ENCODE data around the gene PERM1.
"Not testable (repeated sequence)": the region's sequence is repeated elsewhere in the genome, so short reads cannot be mapped to it uniquely, and the experiment has no call there.

The PERM1 gene

DNA sequence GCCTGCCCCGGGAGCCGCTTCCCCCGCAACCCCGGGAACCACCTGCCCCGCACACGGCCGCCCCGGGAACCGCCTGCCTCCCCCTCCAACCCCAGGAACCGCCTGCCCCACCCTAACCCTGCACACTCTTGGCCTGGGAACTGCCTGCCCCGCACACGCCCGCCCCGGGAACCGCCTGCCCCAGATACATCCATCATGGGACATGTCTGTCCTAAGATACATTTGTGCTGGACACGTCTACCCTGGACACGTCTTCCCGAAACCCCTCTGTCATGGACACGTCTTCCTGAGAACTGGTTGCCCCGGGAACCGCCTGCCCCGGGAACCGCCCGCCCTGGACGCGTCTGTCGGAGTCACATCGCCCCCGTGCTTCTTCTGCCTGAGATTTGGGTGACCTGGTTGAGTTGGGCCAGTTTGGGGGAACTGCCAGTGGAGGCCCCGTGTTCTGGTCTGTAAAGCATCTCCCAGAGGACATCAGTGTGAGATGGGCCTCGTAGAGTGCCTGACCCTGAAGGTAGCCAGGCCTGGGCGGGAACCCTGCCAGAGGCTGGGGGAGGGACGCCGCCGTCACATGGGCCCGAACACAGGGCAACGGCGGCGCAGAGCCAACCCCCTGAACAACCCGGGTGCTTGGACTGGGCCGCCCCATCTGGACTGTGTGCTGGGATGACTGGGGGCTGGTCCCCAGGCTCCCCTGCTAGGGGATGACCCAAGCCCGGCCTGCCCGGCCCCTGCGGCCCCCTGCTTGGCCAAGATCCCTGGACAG lies 3.6 kb downstream of the PERM1 start:
- DNase-seq (ENCODE audit: low read depth) = no peak

- not testable (repeated sequence) for DNase-seq (ENCODE audit: low read depth)
Observed at GRCh38 chr1:976791-977190, 5.1 kb downstream of the PERM1 start.

DNA sequence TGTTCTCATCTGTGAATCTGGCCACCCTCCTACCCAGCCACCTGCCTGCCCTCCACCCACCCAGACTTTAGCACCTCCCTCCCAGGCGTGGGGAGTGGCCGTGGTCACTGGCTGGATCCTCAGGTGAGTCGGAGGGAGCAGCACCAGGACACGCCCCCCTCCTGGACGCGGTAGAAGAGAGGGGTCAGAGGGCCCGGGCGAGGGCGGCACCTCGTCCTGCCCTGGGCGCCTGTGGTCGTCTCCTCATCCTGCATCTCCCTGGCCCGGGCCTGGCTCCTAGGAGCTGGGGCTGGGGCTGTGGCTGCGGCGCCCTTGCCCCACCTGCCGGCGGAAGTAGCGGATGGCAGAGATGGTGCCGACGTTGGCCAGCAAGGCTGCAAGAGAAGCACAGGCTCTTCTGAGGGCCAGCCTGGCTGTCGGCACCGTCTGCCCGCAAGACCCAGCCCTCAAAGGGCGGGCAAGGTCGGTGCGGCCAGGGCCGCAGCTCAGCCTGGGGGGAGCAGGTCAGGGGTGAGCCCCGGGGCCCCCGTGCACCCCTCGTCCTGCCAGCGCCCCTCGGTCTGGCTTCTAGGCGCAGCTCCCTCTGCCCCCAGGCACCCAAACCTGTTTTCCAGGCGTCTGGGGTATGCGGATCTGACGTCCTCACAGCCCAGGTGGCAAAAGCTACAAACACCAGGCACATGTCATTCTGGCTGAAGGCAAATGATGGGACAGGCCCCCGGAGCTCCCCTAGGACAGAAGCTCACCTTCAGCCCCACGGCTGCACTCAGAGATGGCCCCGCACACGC lies 5.8 kb downstream of the PERM1 start:
- DNase-seq (ENCODE audit: low read depth) = peak; percentile 65

GRCh38 chr1:975365-975764 lies 6.5 kb downstream of the PERM1 start:
- DNase-seq (ENCODE audit: low read depth) = no peak

- DNase-seq (ENCODE audit: low read depth) = no peak
Observed at GRCh38 chr1:974687-975328, 7.1 kb downstream of the PERM1 start.

GRCh38 chr1:974293-974640 lies 7.6 kb downstream of the PERM1 start:
- no peak for DNase-seq (ENCODE audit: low read depth)

DNA sequence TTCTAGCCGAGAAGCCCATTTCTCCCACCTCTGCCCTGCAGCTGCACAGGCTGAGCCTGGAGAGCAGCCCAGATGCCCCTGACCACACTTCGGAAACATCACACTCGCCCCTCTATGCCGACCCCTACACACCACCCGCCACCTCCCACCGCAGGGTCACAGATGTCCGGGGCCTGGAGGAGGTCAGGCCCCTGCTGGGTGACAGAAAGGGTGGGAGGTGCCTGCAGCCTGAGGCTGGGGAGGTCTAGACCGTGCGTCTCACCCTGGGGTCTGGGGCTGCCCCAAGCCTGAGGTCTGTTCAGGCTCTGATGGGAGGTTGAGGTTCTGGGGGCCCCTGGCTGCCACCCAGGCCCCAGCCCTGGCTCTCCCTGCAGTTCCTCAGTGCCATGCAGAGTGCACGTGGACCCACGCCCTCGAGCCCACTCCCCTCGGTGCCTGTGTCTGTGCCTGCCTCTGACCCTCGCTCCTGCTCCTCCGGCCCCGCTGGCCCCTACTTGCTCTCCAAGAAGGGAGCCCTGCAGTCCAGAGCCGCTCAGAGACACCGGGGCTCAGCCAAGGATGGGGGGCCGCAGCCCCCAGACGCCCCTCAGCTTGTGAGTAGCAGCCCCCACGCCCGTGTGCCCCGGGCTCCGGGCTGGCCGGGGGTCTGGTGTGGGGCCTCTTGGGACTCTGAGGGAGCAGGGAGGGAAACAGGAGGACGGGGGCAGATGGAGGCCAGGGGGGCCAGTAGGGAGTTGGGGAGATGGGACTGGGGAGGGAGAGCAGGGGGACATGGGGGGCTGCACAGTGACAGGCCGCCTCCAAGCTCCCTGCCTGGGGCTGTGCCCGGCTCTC lies 8.2 kb downstream of the PERM1 start:
- DNase-seq (ENCODE audit: low read depth) = no peak

DNA sequence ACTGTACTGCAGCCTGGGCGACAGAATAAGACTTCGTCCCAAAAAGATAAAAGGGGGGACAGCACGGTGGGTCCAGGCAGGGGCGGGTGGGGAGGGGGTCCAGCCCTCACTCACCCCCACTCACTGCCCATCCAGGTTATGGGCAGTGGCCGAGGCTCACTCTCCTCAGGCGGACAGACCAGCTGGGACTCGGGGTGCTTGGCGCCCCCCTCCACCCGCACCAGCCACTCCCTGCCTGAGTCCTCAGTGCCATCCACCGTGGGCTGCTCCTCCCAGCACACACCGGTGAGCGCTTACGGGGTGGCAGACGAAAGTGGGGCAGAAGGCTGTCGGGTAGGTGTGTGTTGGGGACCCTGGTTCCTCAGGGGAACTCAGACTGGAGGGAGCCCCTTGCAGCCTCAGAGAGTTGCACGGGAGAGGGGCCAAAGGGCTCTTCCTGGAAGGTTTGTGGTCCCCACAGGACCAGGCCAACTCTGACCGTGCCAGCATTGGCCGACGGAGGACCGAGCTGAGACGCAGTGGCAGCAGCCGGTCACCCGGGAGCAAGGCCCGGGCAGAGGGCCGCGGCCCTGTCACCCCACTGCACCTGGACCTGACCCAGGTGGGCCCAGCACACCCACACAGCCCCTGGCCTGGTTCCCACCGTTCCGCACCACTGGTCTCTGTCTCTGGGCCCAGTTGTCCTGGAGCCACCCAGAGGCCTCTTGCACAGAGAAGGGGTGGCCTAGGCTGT lies 9.0 kb downstream of the PERM1 start:
- DNase-seq (ENCODE audit: low read depth) = no peak

- DNase-seq (ENCODE audit: low read depth) = no peak
Observed at GRCh38 chr1:971751-972506, 10.0 kb downstream of the PERM1 start.

GRCh38 chr1:970973-971730 lies 10.7 kb downstream of the PERM1 start:
- DNase-seq (ENCODE audit: low read depth) = no peak

DNA sequence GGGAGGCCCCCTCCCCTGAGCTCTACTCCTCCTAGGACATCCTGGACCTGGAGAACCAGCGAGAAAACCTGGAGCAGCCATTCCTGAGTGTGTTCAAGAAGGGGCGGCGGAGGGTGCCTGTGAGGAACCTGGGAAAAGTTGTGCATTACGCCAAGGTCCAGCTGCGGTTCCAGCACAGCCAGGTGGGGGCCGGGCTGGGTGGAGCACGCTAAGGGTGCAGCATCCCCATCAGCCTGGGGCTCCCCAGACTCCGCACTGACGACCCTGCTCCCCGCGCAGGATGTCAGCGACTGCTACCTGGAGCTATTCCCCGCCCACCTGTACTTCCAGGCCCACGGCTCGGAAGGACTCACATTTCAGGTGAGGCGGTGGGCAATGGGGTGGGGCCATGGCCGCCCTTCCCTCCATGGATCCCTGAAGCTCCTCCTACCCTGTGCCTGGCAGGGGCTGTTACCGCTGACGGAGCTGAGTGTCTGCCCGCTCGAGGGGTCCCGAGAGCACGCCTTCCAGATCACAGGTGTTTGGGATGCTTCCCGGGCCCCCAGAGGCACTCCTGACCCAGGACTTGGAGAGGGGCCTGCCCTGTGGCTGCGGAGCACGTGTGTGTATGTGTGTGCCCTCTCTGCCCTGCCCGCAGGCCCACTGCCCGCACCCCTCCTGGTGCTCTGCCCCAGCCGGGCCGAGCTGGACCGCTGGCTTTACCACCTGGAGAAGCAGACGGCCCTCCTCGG lies 11.5 kb downstream of the PERM1 start:
- DNase-seq (ENCODE audit: low read depth) = no peak

DNA sequence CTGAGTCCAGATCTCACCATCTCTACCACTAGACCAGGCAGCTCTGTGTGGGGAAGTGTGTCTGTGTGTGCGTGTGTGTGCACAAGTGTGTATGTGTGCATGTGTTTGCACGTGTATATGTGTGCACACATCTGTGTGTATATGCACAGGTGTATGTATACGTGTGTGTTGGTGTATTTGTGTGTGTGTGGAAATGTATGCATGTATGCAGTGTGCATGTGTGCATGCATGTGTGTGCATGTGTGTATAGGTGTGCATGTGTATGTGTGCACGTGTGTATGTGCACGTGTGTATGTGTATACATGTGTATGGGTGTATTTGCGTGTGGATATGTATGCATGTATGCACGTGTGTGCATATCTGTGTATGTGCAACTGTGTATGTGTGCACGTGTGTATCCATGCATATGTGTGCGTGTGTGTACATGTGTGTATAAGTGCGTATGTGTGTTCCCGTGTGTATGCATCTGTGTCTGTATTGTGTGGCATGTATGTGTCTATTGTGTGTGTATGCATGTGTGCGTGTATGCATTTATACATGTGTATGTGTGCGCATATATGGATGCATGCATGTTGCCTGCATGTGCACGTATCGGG lies 12.5 kb downstream of the PERM1 start:
- DNase-seq (ENCODE audit: low read depth) = no peak

DNA sequence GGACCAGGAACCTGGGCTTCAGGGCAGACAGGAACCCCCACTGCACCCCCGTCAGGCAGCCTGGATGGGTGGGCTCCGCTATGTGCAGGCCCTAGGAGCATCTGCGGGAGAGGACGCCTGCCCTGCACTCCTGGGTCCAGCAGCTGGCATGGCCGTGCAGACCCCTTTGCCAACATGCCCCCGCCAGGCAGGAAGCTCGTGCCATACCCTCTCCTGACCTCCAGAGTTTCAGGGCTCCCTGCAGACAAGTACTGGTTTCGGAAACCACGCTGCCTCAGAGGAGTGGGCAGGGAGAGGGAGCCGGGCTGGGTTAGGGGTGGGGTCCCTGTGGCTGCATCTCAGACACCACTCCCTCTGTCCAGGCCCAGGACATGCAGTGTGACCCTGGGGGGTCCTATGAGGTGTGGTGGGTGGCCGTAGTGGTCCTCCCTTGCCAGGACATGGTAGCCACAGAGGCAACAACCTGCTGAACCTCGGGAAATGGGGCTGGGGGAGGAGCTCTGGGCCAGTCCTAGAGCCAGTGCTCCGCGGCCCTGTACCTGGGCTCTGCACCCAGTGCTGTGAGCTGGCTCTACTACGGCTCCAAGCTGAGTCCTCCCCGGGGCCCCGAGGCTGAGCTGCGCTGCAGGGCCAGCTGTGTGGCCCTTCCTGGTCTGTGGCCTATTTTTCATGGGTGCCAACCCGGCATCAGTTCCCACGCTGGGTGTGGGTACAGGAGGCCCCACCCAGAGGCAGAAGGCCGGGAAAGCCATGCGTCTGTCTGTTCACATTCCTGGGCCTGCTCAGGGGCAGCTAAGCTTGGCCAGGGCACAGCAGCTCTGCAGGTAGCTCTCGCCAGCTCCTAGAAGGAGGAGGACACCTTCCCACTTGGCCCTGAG lies 14.2 kb downstream of the PERM1 start:
- no peak for DNase-seq (ENCODE audit: low read depth)

DNA sequence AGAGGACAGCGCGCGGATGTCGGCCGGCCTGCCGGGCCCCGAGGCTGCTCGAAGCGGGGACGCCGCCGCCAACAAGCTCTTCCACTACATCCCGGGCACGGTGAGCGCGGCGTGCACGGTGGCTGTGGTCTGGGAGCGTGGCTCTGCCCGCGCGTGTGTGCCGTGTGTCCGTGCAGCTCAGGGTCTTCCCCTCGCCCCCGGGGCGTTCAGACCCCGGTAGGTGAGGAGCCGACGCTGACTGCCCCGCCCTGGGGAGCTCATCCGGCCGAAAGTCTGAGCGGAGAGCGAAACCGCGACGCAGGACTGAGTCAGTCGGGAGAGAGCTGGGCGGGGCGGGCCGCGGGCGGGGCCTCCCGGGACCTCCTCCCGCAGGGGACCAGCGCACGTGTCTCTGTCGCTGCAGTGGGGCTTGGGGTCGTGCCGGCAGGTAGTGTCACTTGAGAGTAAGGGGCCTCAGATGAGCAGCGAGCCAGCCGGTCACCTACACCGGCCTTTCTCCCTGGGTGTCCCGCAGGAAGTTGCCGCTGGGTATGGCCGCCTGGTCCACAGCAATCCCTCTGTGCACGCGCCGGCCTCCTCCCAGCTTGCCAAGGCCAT lies 15.1 kb downstream of the PERM1 start:
- peak; percentile 77 for DNase-seq (ENCODE audit: low read depth)

DNA sequence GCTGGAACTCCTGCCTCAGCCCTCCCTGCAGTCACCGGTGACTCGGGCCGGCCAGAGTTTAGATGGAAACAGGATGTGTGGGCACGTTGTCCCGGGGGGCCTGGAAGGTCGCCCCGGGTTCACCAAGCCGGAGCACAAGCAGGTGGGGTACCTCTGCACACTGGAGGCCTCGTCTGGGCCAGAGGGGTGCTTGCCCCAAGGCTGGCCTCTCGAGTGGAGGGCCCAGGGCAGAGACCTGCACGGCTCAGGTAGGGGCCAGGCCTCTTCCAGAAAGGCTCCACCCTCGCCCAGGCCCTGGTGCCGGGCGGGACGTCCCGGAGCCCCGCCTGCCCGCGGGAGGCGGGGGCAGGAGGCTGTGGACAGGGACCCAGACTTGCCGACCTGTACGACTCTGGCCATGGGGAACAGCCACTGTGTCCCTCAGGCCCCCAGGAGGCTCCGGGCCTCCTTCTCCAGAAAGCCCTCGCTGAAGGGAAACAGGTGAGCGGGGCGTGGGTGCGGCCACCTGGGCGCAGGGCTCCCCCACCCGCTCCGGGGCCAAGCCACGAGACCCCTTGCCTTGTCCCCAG lies 15.7 kb downstream of the PERM1 start, which contains the start of gene PLEKHN1:
TSS of gene PLEKHN1 (plus strand) at position 348 of the 569 bp plus-strand sequence. CDS start at position 398, 50 bp downstream.
- peak; percentile 73 for DNase-seq (ENCODE audit: low read depth)

GRCh38 chr1:965526-966134 lies 16.3 kb downstream of the PERM1 start:
- DNase-seq (ENCODE audit: low read depth) = no peak
